ENCODE data around the gene HIPK1. TPM values are rescaled to one million over a fixed set of nuclear protein-coding genes. Genes with fewer than 3 reads are reported as not detected.

HIPK1 gene
- total RNA-seq (10 to 100 TPM; 61.1 to 77.4 TPM), polyA plus RNA-seq (ENCODE audit: insufficient read length in 6 of 6) (10 to 100 TPM; 38.7 to 49.7 (median 43.0) TPM)
- long read RNA-seq, donor 1, full-length matches to known transcripts: 1 of 31 reads
- long read RNA-seq, donor 1, partial matches to known transcripts: 30 of 31 reads
- long read RNA-seq, donor 1, other reads (novel, unspliced or antisense): 0 of 31 reads
- long read RNA-seq, donor 2, partial matches to known transcripts: 23 of 23 reads
- long read RNA-seq, donor 2, other reads (novel, unspliced or antisense): 0 of 23 reads
- long read RNA-seq, donor 3: 0 reads
- long read RNA-seq, donor 4, partial matches to known transcripts: 0 of 1 reads
- long read RNA-seq, donor 4, other reads (novel, unspliced or antisense): 1 of 1 reads
- long read RNA-seq, donor 5: 0 reads
- long read RNA-seq, donor 6, full-length matches to known transcripts: 1 of 1 reads
- long read RNA-seq, donor 6, partial matches to known transcripts: 0 of 1 reads
- long read RNA-seq, donor 6, other reads (novel, unspliced or antisense): 0 of 1 reads
- long read RNA-seq, donor 7: 0 reads
- long read RNA-seq, donor 8, full-length matches to known transcripts: 1 of 1 reads
- long read RNA-seq, donor 8, partial matches to known transcripts: 0 of 1 reads
- long read RNA-seq, donor 8, other reads (novel, unspliced or antisense): 0 of 1 reads
- long read RNA-seq, donor 9: 0 reads
- long read RNA-seq, donor 10: 0 reads
- long read RNA-seq, donor 11, full-length matches to known transcripts: 1 of 40 reads
- long read RNA-seq, donor 11, partial matches to known transcripts: 39 of 40 reads
- long read RNA-seq, donor 11, other reads (novel, unspliced or antisense): 0 of 40 reads
- long read RNA-seq, donor 12, full-length matches to known transcripts: 2 of 2 reads
- long read RNA-seq, donor 12, partial matches to known transcripts: 0 of 2 reads
- long read RNA-seq, donor 12, other reads (novel, unspliced or antisense): 0 of 2 reads

DNA sequence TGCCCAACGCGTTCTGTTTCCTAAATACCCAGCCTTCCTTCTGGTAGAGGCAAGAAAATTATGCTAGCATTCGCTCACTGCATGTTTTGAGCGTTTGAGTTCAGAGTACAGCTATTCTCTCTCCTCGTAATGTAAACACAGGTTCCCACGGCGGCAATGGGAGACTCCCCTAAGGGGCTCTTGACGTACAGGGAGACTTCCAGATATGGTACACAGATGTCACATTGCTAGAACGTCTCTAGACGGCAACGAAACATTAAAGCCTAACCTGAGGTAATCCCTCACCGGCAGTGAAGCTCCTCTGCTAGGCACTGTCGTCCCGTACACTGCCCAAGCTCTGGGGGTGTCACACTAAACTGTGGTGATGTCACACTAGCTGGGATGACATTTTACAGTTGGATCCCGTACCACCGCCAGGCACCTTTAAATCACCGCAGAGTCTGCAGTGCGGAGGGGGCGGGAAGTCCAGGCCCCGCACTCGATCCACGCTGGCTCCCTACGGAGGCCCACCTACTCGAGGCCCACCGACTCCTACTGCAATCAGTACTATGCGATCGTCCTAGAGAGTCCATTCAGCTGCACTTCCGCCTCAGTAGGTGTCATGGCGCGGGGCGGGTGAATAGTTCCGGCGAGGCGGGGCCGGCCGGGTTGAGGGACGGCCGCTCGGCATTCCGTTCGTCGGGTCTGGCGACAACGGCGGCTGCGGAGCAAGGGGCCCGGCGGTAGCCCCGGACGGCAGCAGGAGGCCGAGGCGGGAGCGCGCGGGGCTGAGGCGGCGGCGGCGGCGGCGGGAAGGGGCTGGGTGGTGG lies at the start of gene HIPK1:
HIPK1 (plus strand) TSS at position 384 of the 809 bp plus-strand sequence.
- ATAC-seq (peak; percentile 91), DNase-seq (peak; percentile 95 to 99 (median 95))
- H3K4me1 ChIP-seq: peaks cover 17 to 47% of the 10 kb centered on the region in 2 donors
- TF ChIP-seq, protein P1, sequence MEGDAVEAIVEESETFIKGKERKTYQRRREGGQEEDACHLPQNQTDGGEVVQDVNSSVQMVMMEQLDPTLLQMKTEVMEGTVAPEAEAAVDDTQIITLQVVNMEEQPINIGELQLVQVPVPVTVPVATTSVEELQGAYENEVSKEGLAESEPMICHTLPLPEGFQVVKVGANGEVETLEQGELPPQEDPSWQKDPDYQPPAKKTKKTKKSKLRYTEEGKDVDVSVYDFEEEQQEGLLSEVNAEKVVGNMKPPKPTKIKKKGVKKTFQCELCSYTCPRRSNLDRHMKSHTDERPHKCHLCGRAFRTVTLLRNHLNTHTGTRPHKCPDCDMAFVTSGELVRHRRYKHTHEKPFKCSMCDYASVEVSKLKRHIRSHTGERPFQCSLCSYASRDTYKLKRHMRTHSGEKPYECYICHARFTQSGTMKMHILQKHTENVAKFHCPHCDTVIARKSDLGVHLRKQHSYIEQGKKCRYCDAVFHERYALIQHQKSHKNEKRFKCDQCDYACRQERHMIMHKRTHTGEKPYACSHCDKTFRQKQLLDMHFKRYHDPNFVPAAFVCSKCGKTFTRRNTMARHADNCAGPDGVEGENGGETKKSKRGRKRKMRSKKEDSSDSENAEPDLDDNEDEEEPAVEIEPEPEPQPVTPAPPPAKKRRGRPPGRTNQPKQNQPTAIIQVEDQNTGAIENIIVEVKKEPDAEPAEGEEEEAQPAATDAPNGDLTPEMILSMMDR (IDR thresholded peaks at IDR 0.05): no peak
- no peaks in the 10 kb centered on the region for H3K27me3 ChIP-seq
- H3K9me3 ChIP-seq: no peaks in the 10 kb centered on the region
- peak within 1 kb of the TSS; percentile 94 to 95 for H3K27ac ChIP-seq
- H3K36me3 ChIP-seq: no peaks in the 10 kb centered on the region
- intact Hi-C loops (cut with DNase I): no loop called here
- H3K4me3 ChIP-seq: peak within 1 kb of the TSS; percentile 71 to 93

- Histone ChIP-seq H3K4me3 (no peak overlapping the region), H3K9me3 (no peaks in the 10 kb centered on the region), H3K36me3 (no peaks in the 10 kb centered on the region), H3K27ac (no peak overlapping the region), H3K27me3 (no peaks in the 10 kb centered on the region), H3K4me1 (peaks cover 0 to 13% of the 10 kb centered on the region in 2 donors)
- no peak for ATAC-seq
- TF ChIP-seq, protein P1 (IDR thresholded peaks at IDR 0.05): no peak
- no peak for DNase-seq
- intact Hi-C loops (cut with DNase I): no loop called here
Observed at GRCh38 chr1:113879739-113880038, 49.4 kb upstream of the HIPK1 start.

- Histone ChIP-seq H3K36me3 (no peaks in the 10 kb centered on the region), H3K4me3 (no peak overlapping the region), H3K4me1 (peaks cover 0 to 14% of the 10 kb centered on the region in 2 donors), H3K9me3 (no peaks in the 10 kb centered on the region), H3K27ac (no peak overlapping the region), H3K27me3 (no peaks in the 10 kb centered on the region)
- TF ChIP-seq, protein P1 (IDR thresholded peaks at IDR 0.05): no peak
- intact Hi-C loops (cut with DNase I): no loop called here
- ATAC-seq (no peak), DNase-seq (no peak)
Observed at GRCh38 chr1:113881661-113882060, 47.5 kb upstream of the HIPK1 start.

DNA sequence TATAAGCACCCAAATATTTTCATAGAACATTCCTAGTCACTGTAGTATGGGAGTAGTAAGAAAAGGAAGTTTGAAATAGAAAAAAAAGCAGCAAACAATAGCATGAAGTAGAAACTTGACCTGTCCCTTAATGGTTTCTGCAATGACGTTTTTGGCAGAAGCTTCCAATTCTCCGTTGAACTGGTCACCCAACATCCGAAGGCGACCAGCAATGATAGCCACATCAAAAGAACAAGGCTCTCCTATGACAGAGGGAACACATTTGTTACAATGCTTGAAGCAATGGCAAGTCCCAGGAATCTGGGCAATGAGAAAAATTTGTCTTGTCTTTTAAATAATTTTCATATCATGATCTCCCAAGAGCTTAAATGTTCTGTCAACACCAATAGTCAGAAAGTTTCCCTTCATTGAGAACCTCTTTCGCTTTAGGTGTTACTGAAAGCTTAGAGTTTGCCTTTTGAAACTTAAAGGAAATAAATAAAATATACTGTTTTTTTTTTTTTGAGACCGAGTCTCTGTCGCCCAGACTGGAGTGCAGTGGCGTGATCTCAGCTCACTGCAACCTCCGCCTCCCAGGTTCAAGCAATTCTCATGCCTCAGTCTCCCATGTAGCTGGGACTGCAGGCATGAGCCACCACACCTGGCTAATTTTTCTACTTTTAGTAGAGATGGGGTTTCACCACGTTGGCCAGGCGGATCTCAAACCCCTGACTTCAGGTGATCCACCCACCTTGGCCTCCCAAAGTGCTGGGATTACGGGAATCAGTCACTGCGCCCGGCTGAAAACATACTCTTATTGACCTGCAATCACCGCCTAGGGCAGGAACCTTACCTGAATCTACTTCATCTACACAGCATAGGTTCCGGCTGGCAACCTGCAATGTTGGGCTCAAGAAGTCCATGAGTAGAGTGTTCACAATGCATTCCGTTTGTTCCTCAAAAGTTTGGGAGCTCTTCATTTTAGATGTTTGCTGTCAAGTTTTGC lies 42.4 kb upstream of the HIPK1 start:
- Histone ChIP-seq H3K36me3 (no peaks in the 10 kb centered on the region), H3K4me1 (peaks cover 0 to 9% of the 10 kb centered on the region in 2 donors), H3K27ac (peak overlapping the region in 1 of 2 donors; percentile 66), H3K27me3 (no peaks in the 10 kb centered on the region), H3K9me3 (no peaks in the 10 kb centered on the region), H3K4me3 (no peak overlapping the region)
- TF ChIP-seq, protein P1 (IDR thresholded peaks at IDR 0.05): no peak
- ATAC-seq (peak; percentile 78), DNase-seq (no peak)
- intact Hi-C loops (cut with DNase I): no loop called here
